ENCODE results near the gene CACNA1D.
A peak's percentile ranks its signal among the peaks of the same experiment; 100 is the strongest.
"Not testable (repeated sequence)": the region's sequence is repeated elsewhere in the genome, so short reads cannot be mapped to it uniquely, and the experiment has no call there.

The CACNA1D gene

DNA sequence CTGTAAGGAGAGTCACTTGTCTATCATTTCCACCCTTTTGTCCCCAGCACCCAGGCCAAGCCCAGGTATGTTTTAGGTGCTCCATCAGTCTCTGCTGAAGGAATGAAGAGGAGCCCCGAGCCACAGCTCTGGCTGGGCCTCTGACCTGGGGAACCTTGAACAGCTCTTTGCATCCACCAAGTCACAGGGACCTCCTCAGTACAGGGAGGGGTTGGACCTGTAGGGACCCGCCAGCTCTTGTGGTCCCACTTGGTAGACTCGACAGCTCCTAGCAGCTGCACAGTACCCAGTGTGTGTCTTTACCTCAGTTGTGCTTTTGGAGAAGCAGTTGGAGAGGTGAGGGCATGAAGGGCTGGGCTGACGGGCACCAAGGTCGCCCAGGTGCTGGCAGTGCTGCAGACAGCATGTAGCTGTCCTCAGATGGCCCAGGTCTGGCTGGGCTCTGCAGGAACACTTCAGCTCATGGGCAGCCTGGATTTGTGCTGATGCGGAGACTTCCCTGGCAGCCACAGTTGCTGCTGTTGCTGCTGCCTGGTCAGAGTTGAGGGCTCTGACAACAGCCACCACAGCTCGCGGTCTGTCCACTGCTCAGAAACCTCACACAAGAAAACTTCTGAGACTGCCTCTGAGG lies 123.6 kb downstream of the CACNA1D start:
- DNase-seq (ENCODE audit: low spot score): no peak

DNA sequence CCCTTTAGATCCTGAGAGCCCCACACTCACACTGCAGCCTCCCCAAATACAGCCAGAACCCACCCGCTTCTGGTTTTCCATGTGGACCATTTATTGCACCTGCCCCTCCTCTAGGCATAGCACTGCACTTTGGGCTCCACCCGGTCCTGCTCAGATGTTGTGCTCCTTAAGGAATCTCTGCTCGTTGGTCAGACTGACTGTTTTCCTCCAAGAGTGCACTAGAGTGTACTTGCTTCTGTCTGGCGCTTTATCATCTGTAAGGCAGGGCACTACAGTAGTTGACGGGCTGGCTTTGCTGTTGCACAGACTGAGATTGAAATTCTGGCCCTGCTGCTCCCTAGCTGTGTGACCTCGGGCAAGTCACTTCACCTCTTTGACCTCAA lies 124.1 kb downstream of the CACNA1D start:
- DNase-seq (ENCODE audit: low spot score): no peak

DNA sequence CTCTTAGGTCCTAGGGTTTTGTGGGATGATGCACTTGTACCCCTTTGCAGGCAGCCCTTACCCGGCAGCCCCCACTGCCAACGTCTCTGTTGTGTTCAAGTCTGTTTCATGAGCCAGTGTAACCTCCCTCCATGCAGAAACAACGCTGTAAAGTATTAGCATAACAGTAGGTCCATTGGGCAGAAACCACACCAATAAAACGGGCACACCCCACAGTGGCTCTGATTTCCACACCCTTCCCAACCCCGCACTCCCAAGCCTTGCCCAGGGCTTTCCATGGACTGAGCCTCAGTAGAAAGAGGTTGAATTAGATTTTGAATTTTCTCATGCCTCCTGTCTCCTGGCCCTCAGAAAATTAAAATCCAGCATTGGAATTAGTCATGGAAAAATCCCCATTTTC lies 124.5 kb downstream of the CACNA1D start:
- DNase-seq (ENCODE audit: low spot score): no peak

DNA sequence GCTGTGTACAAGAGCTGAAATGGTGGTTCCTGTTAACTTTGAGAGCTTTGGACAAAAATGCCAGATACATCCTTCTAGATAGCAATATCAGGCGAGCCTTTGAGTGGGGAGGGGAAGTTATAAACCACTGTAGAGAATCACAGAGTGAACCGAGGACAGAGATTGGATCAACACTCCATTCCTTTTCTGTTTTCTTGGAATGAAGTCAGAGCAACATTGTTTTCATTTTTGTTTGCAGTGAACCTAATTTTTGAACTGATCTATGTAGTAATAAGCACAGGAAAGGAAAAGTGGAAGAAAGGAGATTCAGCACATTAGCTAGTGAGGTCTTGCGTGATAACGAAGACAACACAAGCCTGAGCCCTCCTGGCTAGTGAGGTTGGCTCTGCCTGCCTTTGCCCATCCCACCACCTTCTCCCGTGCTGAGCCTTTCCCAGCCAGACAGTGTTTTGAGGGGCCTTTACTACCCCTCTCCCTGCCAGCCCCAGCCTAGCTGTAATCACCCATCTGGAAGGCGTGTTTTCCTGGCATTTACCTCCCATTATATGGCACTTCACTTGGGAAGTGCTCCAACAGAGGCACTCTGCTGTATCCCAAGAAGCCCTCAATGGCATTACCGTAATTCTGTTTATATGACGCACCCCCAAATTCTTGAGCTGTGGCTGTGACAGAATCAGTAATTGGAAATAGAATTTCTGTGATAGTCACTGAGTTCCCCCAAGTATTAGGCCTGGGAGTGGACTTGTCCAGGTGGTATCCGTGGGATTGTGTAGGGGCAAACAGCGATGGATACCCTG lies 129.8 kb downstream of the CACNA1D start:
- no peak for DNase-seq (ENCODE audit: low spot score)

DNA sequence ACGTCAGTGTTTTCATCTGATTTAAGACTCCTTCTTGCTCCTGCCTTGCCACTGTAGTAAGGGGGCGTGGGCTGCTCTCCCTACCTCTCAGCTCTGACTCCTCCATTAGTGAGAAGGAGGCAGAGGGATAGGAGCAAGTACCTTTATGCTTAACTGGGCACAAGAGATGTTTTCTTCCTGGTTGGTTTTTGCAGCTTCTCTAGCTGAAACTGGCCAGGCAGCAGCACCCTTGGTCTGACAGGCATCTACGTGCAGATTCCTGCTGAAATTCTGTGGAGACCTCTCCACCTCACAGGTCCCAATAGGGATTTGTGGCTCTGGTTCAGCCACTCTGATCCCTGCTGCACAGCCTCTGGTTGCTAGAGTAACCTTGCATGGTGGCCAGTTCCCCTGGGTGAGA lies 132.5 kb downstream of the CACNA1D start:
- DNase-seq (ENCODE audit: low spot score): no peak

DNA sequence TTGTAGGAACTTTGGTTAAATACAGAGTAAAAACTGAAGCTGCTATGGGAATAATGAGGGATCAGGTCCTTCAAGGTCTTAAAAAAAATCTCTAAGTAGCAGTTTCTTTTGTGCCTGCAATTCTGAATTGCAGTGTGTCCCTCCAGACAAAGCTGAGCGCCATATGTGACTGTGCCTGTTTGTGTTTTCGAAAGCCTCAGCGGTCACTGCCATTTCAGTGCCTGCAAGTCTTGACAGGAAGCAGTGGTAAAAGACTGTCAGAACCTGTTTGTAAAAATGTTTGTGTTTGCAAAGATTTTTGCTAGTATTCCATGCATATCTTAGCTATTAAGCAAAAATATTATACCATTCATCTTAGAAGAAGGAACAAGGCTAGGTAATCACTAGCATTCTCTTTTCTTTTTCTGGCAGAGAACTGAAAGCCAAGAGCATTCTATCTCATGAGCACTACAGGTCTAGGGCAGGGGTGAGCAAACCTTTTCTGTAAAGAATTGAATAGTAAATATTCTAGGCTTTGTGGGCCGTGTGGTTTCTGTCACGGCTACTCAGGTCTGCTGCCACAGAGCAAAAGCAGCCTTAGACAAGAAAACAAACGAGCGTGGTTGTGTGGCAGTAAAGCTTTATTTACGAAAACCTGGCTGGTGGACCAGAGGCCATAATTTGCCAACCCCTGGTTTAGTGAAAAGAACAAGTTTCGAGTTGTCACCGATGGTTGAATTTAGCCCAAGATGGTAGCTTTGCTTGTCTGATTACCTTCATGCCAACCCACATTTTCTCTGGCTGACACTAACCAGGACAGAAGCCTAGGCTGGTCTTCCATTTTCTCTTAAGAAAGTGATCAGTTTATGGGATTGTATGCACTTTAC lies 134.4 kb downstream of the CACNA1D start:
- DNase-seq (ENCODE audit: low spot score): no peak

DNA sequence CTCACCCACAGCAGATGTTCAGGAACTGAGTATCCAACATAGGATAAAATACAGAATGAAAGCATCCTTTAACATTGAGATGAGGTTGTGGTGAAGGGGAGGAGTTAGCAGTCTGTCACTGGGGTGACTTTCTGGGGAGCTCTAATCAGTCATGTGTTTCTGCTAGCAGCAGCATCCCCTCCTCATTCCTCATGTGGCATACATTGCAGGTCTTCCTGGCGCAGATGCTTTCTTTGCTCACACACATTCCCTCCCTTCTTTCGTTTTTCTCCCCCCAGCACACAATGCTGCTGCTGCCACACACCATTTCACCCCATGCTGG lies 135.0 kb downstream of the CACNA1D start:
- DNase-seq (ENCODE audit: low spot score): no peak

DNA sequence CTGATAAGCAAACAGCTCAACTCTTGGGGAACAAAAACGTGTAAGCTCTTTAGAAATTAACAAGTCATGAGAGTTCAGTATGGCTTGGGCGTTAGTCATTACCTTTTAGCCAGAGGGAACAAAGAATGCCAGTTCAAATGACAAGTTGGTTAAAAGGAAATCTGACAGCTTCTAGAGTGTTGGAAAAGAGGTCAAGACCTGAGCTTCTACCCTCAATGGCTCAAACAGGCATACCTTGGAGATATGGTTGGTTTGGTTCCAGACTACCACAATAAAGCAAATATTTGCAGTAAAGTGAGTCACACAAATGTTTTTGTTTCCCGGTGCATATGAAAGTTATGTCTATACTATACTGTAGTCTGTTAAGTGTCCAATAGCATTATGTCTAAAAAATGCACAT lies 136.1 kb downstream of the CACNA1D start:
- DNase-seq (ENCODE audit: low spot score): peak; percentile 75

DNA sequence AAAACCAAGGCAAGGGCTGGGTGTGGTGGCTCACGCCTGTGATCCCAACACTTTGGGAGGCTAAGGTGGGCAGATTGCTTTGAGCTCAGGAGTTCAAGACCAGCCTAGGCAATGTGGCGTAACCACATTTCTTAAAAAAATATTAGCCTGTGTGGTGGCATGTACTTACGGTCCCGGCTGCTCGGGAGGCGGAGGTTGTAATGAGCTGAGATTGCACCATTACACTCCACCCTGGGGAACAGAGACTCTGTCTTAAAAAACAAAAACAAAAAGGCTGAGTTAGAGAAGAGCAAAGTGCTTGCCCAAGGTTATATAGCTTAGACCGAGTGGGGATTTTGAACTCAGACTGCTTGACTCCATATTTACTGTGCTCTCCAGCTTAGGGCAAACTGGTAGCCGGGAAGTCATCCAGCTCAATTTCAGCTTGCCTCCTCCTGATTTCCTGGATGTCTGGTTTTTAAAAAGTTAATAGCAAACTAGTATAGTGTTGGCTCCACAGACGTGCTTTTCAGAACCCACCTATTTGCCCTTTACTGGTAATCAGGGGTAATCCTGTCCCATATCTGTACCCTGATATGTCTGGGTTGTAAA lies 138.9 kb downstream of the CACNA1D start:
- DNase-seq (ENCODE audit: low spot score): no peak

DNA sequence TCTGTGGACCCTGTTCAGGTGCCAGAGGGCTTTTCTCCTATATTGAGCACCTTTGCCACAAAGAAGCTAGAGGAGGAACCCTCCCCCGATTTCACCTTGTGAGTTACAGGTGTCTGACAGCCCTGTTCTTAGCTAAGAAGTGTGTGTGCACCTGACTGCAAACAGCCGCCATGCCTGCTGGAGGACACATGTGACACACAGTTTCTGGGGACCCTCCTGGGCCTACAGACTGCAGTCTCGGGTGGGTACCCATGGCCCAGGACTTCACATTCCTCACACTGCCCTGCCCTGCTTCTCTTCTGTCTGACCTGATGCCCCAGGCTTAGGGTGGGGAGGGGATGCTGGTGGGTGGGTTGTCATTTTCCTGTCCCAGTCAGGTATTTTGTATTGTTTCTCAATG lies 140.6 kb downstream of the CACNA1D start:
- no peak for DNase-seq (ENCODE audit: low spot score)

DNA sequence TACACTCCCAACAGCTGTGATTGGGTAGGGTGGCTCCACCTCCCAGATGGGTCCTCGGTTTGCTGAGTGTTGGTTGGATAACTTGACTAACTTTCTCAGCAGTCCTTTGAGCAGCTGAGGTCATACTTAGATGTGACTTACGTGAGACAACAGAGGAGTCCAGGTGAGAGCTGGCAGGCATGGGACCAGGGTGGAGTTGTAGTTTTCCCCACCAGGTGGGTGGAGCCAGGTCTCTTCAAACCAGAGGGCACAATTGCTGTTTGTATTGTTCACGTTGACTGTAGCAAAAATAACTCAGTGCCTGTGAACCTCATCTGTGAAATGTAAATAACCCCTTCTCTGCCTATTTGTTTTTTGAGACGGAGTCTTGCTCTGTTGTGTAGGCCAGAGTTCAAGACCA lies 144.4 kb downstream of the CACNA1D start:
- not testable (repeated sequence) for DNase-seq (ENCODE audit: low spot score)

DNA sequence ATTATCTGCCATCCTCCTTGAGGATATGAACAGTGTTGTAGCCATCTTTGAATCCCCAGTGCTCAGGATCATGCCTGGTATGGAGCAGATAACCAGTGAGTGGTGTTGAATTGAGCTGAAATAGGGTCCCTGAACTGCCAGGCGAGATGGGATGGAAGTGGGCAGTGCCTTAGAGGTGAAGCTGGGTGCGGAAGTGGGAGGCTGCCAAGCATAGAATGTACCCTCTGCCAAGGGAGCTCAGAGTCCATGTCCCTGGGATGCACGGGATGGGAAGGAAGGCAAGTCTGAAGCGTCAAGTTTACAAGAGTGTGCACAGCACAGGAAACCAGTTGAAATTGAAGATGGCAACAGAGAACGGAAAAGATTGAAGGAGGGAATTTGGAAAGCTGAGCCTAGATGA lies 147.0 kb downstream of the CACNA1D start:
- no peak for DNase-seq (ENCODE audit: low spot score)

DNA sequence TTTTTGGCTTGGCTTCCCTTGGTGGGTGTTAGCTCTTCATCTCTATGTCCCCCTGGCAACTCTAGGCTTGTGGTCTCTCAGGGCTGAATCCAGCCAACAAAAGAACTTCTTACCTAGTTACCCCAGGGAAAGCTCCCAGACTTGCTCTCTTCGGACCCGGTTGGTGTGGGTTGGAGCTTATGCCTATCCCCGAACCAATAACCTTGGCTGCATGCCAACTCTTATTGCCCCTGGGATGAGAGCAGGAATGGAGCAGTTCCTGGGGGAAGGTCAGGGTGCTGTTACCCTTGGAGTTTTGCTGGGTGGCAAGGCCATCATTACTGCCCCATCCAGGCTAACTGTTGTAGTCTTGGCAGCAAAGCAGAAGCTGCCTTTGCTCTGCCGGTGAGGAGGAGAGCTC lies 147.8 kb downstream of the CACNA1D start:
- DNase-seq (ENCODE audit: low spot score): no peak

DNA sequence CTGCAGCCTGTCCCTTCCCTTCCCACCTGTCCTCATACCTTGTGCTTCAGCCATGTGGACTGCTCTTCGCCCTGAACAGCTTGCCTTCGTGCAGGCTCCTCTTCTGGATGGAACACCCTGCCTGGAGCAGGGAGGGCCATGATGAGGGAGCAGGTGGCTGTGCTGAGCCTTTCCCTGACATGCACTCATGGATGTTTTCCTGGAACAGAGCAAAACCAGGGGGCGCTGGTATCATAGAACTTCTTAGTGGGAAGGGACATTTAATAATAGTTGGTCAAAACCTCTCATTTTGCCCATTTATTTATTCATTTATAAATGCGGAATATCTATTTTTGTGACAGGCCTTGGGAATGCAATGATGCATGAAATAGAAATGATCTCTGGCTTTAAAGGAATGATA lies 149.3 kb downstream of the CACNA1D start:
- no peak for DNase-seq (ENCODE audit: low spot score)

DNA sequence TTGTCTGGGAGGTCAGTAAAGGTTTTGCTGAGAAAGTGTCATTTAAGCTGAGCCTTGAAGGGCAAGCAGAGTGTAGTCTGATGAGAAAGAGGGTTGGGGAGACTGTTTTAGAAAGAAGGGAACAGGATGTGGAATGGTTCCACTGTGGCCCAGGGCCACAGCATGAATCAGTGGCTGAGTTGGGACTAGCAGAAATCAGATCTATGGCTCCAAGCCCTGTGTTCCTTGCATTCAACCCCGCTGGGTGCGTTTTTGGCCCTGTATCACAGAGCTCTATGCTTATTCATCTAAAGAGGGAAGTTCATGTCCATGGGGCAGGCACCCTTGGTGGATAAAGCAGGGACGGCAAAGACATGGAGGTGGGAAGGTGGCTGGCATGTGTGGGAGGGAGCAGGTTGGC lies 151.3 kb downstream of the CACNA1D start:
- no peak for DNase-seq (ENCODE audit: low spot score)

DNA sequence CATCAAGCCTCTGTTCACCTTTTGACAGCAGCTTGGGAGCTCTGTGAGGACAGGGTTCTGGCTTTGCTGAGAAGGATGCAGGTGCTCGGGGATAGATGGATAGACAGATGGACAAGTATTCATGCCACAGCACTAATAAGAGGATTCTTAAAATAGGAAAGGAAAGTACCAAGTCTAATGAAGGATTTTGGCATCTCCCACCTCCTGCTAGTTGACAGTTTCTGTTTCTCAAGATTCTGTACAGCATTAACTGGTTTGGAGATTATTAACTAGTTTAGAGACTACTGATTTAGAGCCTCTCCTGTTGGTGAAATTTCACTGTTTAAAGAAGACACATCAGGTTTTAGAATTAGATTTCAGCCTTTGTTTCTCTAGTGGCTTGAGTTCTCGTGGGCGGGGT lies 152.3 kb downstream of the CACNA1D start:
- DNase-seq (ENCODE audit: low spot score): no peak

DNA sequence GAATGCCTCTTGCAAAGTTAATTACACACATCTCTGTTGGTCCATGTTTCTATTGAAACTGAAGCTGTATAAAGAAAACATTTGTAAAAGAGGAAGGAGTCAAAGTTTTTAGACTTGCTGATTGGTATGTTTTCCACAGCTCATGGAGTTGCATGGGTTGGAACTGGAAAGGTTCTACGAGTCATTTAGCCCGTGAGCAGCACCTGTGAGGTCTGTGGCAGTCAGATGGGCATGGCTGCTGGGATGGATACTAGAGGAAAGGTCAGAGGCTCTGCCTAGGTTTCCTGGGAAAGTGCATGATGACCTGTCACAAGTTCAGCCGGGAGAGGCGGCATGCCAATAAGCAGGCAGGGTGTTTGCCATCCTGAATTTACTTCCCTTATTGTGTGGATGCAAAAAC lies 155.4 kb downstream of the CACNA1D start:
- DNase-seq (ENCODE audit: low spot score): no peak

DNA sequence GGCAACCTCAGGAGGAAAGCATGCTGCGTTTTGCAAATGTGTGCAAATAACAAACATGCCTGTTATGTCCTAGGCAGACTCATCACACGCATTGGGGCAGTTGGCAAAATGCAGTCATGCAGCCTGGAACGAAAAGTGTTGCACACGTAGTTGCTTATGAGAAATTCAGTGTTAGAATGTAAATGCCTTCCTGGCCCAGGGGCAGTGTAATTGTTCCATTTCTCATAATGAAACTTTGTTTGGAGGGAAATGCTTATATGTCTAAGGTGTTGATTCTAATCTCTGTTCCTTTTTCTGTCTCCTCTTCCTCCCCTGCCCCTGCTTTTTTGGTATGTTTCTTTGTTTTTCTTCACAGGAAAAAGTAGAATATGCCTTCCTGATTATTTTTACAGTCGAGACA lies 156.0 kb downstream of the CACNA1D start:
- DNase-seq (ENCODE audit: low spot score): no peak

DNA sequence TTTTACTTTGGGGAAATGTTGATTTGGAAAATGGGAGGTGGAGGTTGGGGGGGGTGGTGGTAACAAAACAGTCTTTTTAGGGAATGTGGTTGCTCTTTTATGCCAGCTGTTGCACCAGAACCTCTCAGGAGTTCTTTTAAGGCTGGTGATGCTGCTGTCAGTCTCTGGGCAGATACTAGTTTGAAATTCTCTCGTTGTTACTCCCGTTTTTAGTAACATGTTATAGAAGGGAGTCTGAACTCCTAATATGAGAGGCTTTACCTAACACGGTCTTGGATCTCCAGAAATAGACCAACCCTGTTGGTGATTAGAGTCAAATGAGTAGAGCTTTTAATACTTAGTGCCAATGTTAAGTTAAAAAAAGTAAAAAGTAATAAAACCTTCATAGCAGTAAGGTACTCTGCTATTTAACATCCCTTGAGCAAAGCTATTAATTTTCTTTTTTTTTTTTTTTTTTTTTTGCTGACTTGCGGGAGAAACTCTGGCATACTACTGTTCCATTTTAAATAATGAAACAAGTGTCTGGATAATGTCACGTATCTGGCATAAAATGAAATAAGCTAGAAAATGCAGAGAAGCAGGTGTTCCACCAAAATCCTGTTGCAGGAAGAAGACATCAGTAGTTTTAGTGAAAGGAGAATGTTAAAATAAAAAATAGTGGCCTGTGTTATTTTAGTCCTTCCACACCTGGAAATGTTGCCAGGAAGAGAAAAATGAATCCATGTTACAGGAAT lies 156.7 kb downstream of the CACNA1D start:
- no peak for DNase-seq (ENCODE audit: low spot score)

DNA sequence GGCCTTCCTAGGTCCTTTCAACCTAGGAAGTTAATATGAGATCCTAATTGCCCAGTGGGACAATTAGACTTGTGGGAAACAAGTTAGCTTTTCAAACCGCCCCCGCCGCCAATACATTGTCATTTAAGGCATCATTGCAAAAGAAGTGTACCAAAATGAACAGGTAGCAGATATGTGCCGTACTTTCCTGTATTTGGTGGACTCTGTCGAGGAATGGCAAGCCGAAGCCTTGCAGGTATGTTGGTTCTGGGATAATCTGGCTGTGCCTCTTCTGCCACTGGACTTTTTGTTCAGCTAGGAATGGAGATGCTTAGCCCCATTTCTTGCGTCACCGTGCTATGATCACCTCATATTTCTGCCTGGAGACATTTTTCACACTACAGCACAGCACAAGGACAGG lies 157.5 kb downstream of the CACNA1D start:
- DNase-seq (ENCODE audit: low spot score): no peak

DNA sequence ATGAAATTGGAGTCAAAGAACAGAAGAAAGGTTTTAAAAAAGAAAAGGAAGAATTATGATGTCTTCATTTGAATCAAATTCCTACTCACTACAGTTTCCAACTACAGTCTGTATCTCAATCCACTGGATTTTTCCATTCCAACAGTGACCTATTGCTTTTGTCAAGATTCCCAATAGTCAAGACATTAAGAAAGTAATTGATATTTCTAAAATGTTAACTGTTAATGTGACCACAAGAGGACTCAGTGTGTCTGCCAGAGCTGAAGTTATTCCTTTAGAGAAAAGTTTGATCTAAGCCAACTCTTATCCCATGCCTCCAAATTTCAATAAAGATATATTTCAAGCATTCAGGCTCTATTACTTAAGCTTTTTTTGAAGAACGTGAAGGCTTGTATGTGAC lies 163.2 kb downstream of the CACNA1D start:
- no peak for DNase-seq (ENCODE audit: low spot score)

DNA sequence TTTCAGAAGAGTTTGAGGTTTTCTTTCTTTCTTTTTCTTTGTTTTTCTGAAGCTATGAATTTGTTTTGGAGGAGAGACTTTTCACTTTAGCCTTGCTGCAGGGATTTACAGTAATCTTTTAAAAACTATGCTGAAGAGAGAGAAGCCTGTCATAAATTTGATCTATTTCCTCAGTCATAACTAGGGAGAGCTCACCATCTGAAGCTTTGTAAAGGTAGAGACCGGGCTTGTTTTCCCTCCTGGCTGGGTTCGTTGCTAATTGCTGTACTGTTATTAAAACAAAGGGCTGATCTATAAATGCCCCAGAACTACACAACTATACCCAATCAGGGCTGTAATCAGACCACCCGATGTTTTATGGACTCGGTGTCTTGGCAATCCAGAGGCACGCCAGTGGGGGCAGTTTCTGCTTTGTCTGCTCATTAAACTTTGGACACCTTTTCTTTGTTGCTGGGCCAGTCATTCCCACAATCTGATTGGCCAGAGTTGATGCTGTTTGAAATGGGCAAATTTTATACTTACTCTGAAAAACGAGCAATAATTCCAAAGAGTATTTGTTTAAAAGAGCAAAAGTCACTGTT lies 164.3 kb downstream of the CACNA1D start:
- peak; percentile 54 for DNase-seq (ENCODE audit: low spot score)
